Tibial nerve (tissue), 3 donors: Measurements from ENCODE around the gene AKT1S1.

Source experiments
- POLR2A ChIP-seq, 2 donors: fragments of 450-650 bp; IDR thresholded peaks; one replicate each; pipeline ENCODE4 v1.6.1; 2017; ENCODE audit warnings: antibody characterized with exemption in 2 of 2, mild to moderate bottlenecking in 2 of 2, moderate library complexity in 2 of 2
- TF ChIP-seq, protein P1 (sequence below), 5 experiments: fragments of 200-600 bp in 3 of 5; fragments of 450-650 bp in 2 of 5; sonication (generic) in 3 of 5; IDR thresholded peaks; one replicate each; pipeline ENCODE4 v1.5.1; 2016 to 2019; ENCODE audit warnings: antibody characterized with exemption in 5 of 5, mild to moderate bottlenecking in 3 of 5, moderate library complexity in 2 of 5

DNA sequence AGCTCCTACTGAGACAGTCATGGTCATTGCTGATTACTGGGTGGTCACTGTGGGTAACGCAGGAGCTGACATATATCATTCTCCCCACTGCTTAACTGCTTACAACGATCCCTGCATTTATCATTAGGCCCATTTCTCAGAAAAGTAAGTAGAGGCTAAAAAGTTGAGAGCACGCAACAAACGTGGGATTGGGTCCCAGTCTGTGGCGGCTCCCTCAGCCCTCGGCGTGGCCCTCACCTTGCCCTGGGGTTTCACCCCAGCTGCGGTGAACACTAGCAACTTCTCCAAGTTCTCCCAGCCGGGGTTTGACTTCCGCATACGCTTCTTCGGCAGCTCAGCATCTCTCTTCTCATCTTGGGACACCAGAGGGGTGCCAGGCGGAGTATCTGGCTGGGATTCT lies 12.3 kb downstream of the AKT1S1 start:
- TF ChIP-seq, protein P1, sequence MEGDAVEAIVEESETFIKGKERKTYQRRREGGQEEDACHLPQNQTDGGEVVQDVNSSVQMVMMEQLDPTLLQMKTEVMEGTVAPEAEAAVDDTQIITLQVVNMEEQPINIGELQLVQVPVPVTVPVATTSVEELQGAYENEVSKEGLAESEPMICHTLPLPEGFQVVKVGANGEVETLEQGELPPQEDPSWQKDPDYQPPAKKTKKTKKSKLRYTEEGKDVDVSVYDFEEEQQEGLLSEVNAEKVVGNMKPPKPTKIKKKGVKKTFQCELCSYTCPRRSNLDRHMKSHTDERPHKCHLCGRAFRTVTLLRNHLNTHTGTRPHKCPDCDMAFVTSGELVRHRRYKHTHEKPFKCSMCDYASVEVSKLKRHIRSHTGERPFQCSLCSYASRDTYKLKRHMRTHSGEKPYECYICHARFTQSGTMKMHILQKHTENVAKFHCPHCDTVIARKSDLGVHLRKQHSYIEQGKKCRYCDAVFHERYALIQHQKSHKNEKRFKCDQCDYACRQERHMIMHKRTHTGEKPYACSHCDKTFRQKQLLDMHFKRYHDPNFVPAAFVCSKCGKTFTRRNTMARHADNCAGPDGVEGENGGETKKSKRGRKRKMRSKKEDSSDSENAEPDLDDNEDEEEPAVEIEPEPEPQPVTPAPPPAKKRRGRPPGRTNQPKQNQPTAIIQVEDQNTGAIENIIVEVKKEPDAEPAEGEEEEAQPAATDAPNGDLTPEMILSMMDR (IDR thresholded peaks at IDR 0.05): no peak
- no peak for TF ChIP-seq POLR2A (IDR thresholded peaks at IDR 0.05)
